Uterus (tissue), 4 donors: ENCODE measurements around the gene GPR62. TPM values are rescaled to one million over a fixed set of nuclear protein-coding genes. Genes with fewer than 3 reads are reported as not detected.
"Not testable (repeated sequence)": the region's sequence is repeated elsewhere in the genome, so short reads cannot be mapped to it uniquely, and the experiment has no call there.

Source experiments
- DNase-seq, 2 donors: peaks; one replicate each; pipeline ENCODE4 v3.0.0-alpha.2; 2019 to 2020
- H3K27ac ChIP-seq, 2 donors: fragments of 200-600 bp; sonication (generic); 1 replicate in 1 of 2; 2 replicates in 1 of 2; pipeline ENCODE4 v1.5.1; 2016 to 2018
- H3K27me3 ChIP-seq, 2 donors: fragments of 200-600 bp; sonication (generic); one replicate each; pipeline ENCODE4 v1.5.1; 2018 to 2019; ENCODE audit warnings: control low read depth in 1 of 2
- H3K36me3 ChIP-seq, 2 donors: fragments of 200-600 bp; sonication (generic); one replicate each; pipeline ENCODE4 v1.5.1; 2019; ENCODE audit warnings: control low read depth in 1 of 2
- H3K4me1 ChIP-seq, 2 donors: fragments of 200-600 bp; sonication (generic); one replicate each; pipeline ENCODE4 v1.5.1; 2018 to 2019; ENCODE audit warnings: control low read depth in 1 of 2
- H3K4me3 ChIP-seq, 2 donors: fragments of 200-600 bp; sonication (generic); 1 replicate in 1 of 2; 2 replicates in 1 of 2; pipeline ENCODE4 v1.5.1; 2018 to 2019; ENCODE audit warnings: mild to moderate bottlenecking in 1 of 2
- H3K9me3 ChIP-seq, 2 donors: fragments of 200-600 bp; sonication (generic); one replicate each; pipeline ENCODE4 v1.5.1; 2019; ENCODE audit warnings: control low read depth in 1 of 2
- POLR2A ChIP-seq, 2 donors: fragments of 450-650 bp; IDR thresholded peaks; one replicate each; pipeline ENCODE4 v1.6.1; 2016; ENCODE audit warnings: antibody characterized with exemption in 2 of 2, mild to moderate bottlenecking in 1 of 2, moderate library complexity in 1 of 2
- intact Hi-C: fragments of 100-400 bp; cut with DNase I; formaldehyde crosslinking; loops from one replicate; pipeline ENCODE4 v1.15.1; 2023; ENCODE audit warnings: low total_unique reads
- total RNA-seq, 4 donors: library from RNA; depleted of rRNA in 3 of 4; stranded (reverse); fragments of >200 nt in 3 of 4; gene quantifications; one replicate each; pipeline versions ENCODE4 v1.1.0 to v1.2.4, GENCODE V29; 2014 to 2023
- TF ChIP-seq, protein P1 (sequence below), 4 experiments: fragments of 200-600 bp in 2 of 4; fragments of 450-650 bp in 2 of 4; sonication (generic) in 2 of 4; IDR thresholded peaks; one replicate each; pipeline ENCODE4 v1.5.1; 2016 to 2019; ENCODE audit warnings: antibody characterized with exemption in 4 of 4, mild to moderate bottlenecking in 2 of 4, moderate library complexity in 1 of 4
- donor health status: DM: yes; HTN: yes; CAD: no.

The GPR62 gene
- total RNA-seq, 4 donors from 2014 or later: 0.28 to 8.2 (median 0.34) TPM; not detected in 1

DNA sequence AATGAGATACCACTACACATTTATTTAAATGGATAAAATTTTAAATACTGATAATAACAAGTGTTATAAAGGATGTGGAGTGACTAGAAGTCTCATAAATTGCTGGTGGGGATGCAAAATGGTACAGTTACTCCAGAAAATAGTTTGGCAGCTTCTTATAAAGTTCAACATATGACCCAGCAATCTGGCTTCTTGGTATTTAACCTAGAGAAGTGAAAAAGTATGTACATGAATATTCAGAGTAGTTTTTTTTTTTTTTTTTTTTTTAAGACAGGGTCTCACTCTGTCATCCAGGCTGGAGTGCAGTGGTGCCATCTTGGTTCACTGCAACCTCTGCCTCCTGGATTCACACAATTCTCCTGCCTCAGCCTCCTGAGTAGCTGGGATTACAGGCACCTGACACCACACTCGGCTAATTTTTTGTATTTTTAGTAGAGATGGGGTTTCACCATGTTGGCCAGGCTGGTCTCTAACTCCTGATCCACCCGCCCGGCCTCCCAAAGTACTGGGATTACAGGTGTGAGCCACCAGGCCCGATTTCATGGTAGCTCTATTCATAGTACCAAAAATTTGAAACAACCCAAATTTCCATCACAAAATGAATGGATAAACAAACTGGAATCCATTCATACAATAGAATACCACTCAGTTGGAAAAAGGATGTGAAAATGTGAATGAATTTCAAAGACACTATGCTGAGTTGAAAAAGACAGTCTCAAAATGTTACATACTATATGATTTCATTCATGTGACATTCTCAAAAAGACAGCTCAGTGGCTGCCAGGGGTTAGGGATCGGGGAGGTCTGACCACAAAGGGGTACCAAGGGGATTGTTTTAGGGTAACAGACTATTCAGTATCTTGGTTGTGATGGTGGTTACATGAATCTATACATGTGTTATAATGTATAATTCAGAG, 27.9 kb upstream of the GPR62 start:
- Histone ChIP-seq H3K9me3 (no peaks in the 10 kb centered on the region), H3K27me3 (no peaks in the 10 kb centered on the region)

DNA sequence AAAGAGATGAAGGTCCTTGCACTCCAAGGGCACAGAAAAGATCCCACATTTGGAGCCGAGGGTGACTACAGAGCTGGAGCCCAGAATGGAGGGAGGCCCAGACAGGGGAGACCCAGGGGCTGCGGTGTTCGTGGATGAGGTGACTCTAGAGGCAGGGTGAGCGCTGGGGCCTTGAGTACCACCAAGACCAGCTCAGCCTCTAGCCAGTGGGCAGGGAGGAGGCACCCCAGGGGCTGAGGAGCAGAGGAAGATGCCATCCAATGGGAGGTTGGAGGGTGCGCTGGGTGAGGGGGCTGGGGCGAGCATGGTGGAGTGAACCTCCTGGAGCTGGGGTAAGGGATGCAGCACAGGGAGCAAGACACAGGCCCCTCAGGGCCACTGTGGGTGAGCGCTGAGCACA, 26.7 kb upstream of the GPR62 start:
- Histone ChIP-seq H3K4me1 (no peaks in the 10 kb centered on the region), H3K36me3 (no peaks in the 10 kb centered on the region), H3K4me3 (no peak overlapping the region), H3K9me3 (no peaks in the 10 kb centered on the region), H3K27me3 (no peaks in the 10 kb centered on the region), H3K27ac (no peak overlapping the region)
- TF ChIP-seq POLR2A (IDR thresholded peaks at IDR 0.05): no peak
- DNase-seq: no peak
- intact Hi-C loops: no loop called here

More for the DNA sequence above, 27.9 kb upstream of the GPR62 start:
- H3K36me3 ChIP-seq: no peaks in the 10 kb centered on the region
- intact Hi-C loops: no loop called here
- no peak overlapping the region for H3K4me3 ChIP-seq
- no peak for DNase-seq
- no peak overlapping the region for H3K27ac ChIP-seq
- TF ChIP-seq POLR2A (IDR thresholded peaks at IDR 0.05): no peak
- TF ChIP-seq, protein P1, sequence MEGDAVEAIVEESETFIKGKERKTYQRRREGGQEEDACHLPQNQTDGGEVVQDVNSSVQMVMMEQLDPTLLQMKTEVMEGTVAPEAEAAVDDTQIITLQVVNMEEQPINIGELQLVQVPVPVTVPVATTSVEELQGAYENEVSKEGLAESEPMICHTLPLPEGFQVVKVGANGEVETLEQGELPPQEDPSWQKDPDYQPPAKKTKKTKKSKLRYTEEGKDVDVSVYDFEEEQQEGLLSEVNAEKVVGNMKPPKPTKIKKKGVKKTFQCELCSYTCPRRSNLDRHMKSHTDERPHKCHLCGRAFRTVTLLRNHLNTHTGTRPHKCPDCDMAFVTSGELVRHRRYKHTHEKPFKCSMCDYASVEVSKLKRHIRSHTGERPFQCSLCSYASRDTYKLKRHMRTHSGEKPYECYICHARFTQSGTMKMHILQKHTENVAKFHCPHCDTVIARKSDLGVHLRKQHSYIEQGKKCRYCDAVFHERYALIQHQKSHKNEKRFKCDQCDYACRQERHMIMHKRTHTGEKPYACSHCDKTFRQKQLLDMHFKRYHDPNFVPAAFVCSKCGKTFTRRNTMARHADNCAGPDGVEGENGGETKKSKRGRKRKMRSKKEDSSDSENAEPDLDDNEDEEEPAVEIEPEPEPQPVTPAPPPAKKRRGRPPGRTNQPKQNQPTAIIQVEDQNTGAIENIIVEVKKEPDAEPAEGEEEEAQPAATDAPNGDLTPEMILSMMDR (IDR thresholded peaks at IDR 0.05): no peak
- no peaks in the 10 kb centered on the region for H3K4me1 ChIP-seq

DNA sequence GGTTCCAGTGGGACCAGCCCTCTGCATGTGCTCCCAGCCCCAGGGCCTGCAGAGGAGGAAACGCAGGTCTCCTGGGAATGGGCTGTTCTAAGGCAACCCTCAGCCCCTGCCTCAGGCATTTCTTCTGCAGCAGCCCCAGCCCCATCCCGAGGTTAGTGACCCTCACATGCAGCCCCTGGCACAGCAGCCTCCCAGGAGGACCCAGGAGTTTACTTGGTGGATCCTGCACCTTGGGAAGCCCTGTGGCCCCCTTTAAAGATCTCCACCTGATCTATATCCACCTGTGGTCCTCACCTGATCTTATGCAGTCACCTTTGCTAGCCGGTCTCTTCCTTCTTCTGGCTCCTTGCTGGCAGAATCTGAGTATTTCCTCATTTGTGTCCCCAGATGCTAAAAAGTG, 26.2 kb upstream of the GPR62 start:
- H3K9me3 ChIP-seq, H3K36me3 ChIP-seq, H3K27ac ChIP-seq, H3K4me1 ChIP-seq, H3K27me3 ChIP-seq, intact Hi-C loops, DNase-seq, H3K4me3 ChIP-seq: not testable (repeated sequence)

DNA sequence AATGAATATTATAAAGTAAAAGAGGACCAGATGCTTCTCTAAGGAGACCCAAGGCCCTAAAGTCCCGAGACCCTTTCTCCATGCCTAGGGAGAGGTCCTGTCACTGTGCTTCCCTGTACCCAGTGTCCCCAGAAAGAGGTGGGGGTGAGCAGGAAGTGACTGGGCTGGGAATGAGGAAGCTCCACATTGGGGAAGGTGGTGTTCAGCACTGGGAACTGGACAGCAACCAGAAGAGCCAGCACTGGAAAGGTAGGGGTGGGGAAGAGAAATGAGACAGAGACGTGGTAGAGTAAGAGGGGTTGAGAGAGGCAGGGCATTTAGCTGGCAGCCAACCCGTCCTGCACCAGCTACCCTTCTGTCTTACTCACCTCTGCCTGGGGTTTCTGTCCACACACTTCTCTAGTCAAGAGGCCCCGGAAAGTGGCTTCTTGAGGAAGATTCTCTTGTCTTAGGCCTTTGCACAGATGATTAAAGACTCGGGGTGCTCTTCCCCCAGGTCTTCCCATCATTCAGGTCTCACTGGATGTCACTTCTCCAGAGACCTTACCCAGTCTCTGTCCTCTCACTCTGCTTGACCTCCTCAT, 25.7 kb upstream of the GPR62 start:
- Histone ChIP-seq H3K9me3 (no peaks in the 10 kb centered on the region), H3K36me3 (no peaks in the 10 kb centered on the region), H3K4me1 (no peaks in the 10 kb centered on the region), H3K27me3 (no peaks in the 10 kb centered on the region), H3K4me3 (no peak overlapping the region), H3K27ac (no peak overlapping the region)
- intact Hi-C loops: no loop called here
- no peak for DNase-seq
- TF ChIP-seq, protein P1 (IDR thresholded peaks at IDR 0.05): no peak
- no peak for TF ChIP-seq POLR2A (IDR thresholded peaks at IDR 0.05)

GRCh38 chr3:51930439-51930838, 24.7 kb upstream of the GPR62 start:
- Histone ChIP-seq H3K27me3 (no peaks in the 10 kb centered on the region), H3K36me3 (no peaks in the 10 kb centered on the region), H3K9me3 (no peaks in the 10 kb centered on the region), H3K4me3 (no peak overlapping the region), H3K27ac (no peak overlapping the region), H3K4me1 (no peaks in the 10 kb centered on the region)
- TF ChIP-seq, protein P1 (IDR thresholded peaks at IDR 0.05): no peak
- no peak for TF ChIP-seq POLR2A (IDR thresholded peaks at IDR 0.05)
- no peak for DNase-seq
- intact Hi-C loops: no loop called here

GRCh38 chr3:51931756-51932155, 23.4 kb upstream of the GPR62 start:
- DNase-seq: no peak
- intact Hi-C loops: no loop called here
- Histone ChIP-seq H3K27me3 (no peaks in the 10 kb centered on the region), H3K36me3 (no peaks in the 10 kb centered on the region), H3K27ac (no peak overlapping the region), H3K9me3 (no peaks in the 10 kb centered on the region), H3K4me3 (no peak overlapping the region), H3K4me1 (no peaks in the 10 kb centered on the region)
- TF ChIP-seq, protein P1 (IDR thresholded peaks at IDR 0.05): no peak
- TF ChIP-seq POLR2A (IDR thresholded peaks at IDR 0.05): no peak
